Cardiac muscle cell (in vitro differentiated cells and primary cell): ENCODE data around the gene APRT. TPM values are rescaled to one million over a fixed set of nuclear protein-coding genes. Genes with fewer than 3 reads are reported as not detected.

Experiments used
- DNase-seq, 2 donors: peaks; one replicate each; pipeline versions ENCODE4 v3.0.0 to v3.0.0-alpha.2; 2010 to 2017; ENCODE audit warnings: low read depth in 1 of 2, low spot score in 1 of 2
- H3K27ac ChIP-seq: fragments of 200-600 bp; sonication (generic); 2 replicates; pipeline ENCODE4 v1.5.1; 2016
- H3K27me3 ChIP-seq: fragments of 200-600 bp; sonication (generic); 2 replicates; pipeline ENCODE4 v1.6.0; 2016; ENCODE audit warnings: control low read depth
- H3K36me3 ChIP-seq: fragments of 200-600 bp; sonication (generic); 2 replicates; pipeline ENCODE4 v1.5.1; 2016; ENCODE audit warnings: control low read depth
- H3K4me1 ChIP-seq: fragments of 200-600 bp; sonication (generic); 2 replicates; pipeline ENCODE4 v1.8.1; 2017; ENCODE audit warnings: low read depth, mild to moderate bottlenecking, mixed run types
- H3K4me3 ChIP-seq: fragments of 200-600 bp; sonication (generic); 2 replicates; pipeline ENCODE4 v1.5.1; 2016; ENCODE audit warnings: mild to moderate bottlenecking
- H3K9me3 ChIP-seq: fragments of 200-600 bp; sonication (generic); 2 replicates; pipeline ENCODE4 v1.5.1; 2017; ENCODE audit warnings: low read depth, mild to moderate bottlenecking, control low read depth
- CTCF ChIP-seq: IDR thresholded peaks from 2 replicates; pipeline ENCODE4 v1.5.1; 2012; ENCODE audit warnings: low read depth, mild to moderate bottlenecking, low read length
- polyA plus RNA-seq: library from polyadenylated mRNA; unstranded; fragments of >200 nt; fragmentation: Nextera tagmentation; extraction: Ambion mirVana; gene quantifications from 2 replicates; pipeline ENCODE4 v1.2.1, GENCODE V29; 2016
- total RNA-seq: library from RNA; depleted of rRNA; stranded (reverse); fragments of >200 nt; gene quantifications from 2 replicates; pipeline ENCODE4 v1.2.3, GENCODE V29; 2016

The APRT gene
- total and polyA plus RNA-seq, 2 experiments from 2014 or later: 123 to 169 TPM

- TF ChIP-seq CTCF: no peak
- no peak overlapping the region for H3K4me3 ChIP-seq
- no peaks in the 10 kb centered on the region for H3K36me3 ChIP-seq
- no peaks in the 10 kb centered on the region for H3K9me3 ChIP-seq
- no peaks in the 10 kb centered on the region for H3K27me3 ChIP-seq
- H3K4me1 ChIP-seq: peaks cover 77% of the 10 kb centered on the region
- peak overlapping the region; percentile 85 for H3K27ac ChIP-seq
- DNase-seq: peak in 1 of 2 donors; percentile 84
Observed at GRCh38 chr16:88769617-88770460, 41.9 kb downstream of the APRT start.

DNA sequence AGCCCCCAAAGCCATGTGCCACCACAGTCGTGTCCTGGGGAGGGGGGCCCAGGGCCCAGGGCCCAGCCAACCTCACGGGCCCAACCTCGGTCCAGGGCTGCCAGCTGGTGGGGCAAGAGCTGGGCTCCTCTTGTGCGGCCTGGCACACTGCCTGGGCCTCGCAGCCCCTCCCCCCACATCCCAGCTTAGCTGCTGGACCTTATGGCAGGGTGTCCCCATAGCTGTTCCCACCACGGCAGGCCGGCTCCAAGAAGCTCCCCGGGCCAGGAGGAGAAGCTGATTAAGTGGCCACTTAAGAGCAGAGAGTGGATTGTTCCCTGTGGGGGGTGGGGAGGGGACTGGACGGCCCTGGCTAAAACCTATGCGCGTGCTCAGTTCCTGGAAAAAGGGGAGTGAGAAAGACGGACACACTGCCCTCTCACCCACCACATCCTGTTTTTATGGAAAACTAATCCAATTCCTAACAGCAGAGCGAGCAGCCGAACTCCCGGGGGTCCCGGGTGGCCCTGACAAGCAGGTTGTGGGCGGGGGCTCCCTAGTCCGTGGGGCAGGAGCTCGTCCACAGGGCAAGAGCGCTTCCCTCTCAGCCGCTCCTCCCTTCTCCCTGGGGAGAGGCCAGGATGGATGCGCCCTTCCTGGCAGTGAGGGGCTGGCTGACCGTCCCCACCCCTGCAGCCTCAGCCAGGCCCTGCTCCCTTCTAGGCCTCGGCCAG is 43.5 kb downstream of the APRT start:
- peak; percentile 87 to 90 for DNase-seq
- Histone ChIP-seq H3K36me3 (no peaks in the 10 kb centered on the region), H3K27ac (peak overlapping the region; percentile 83), H3K27me3 (no peaks in the 10 kb centered on the region), H3K4me1 (peaks cover 74% of the 10 kb centered on the region), H3K9me3 (no peaks in the 10 kb centered on the region), H3K4me3 (no peak overlapping the region)
- TF ChIP-seq CTCF: no peak

DNA sequence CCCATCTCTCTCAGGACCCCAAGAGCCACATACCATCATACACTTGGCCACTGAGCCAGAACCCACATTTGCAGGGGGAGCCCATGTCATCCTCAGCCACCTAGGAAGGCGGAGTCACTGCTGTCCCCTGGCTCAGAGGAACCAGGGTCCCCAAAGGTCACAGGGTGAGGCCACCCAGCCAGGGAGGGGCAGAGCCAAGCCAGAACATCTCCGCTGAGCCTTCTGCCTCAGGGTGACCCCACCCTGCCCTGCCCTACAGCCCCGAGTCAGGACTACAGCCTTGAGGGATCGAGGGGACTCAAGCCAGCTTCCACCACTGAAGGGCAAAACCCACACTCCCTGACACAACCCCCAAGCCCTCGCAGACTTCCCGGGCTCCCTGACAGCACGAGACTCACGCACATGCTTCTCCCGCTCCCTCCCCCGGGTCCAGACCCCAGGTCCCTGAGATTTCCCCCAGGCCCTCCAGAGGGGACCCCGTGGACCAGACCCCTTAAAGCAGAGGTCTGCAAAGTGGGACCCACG is 44.1 kb downstream of the APRT start:
- H3K36me3 ChIP-seq: no peaks in the 10 kb centered on the region
- H3K4me1 ChIP-seq: peaks cover 73% of the 10 kb centered on the region
- no peak overlapping the region for H3K4me3 ChIP-seq
- H3K9me3 ChIP-seq: no peaks in the 10 kb centered on the region
- no peak for DNase-seq
- TF ChIP-seq CTCF: no peak
- peak overlapping the region; percentile 83 for H3K27ac ChIP-seq
- no peaks in the 10 kb centered on the region for H3K27me3 ChIP-seq

- Histone ChIP-seq H3K27me3 (no peaks in the 10 kb centered on the region), H3K36me3 (no peaks in the 10 kb centered on the region), H3K9me3 (no peaks in the 10 kb centered on the region), H3K27ac (peak overlapping the region; percentile 83), H3K4me1 (peaks cover 68% of the 10 kb centered on the region), H3K4me3 (no peak overlapping the region)
- no peak for DNase-seq
- TF ChIP-seq CTCF: no peak
Observed at GRCh38 chr16:88766975-88767374, 44.8 kb downstream of the APRT start.

DNA sequence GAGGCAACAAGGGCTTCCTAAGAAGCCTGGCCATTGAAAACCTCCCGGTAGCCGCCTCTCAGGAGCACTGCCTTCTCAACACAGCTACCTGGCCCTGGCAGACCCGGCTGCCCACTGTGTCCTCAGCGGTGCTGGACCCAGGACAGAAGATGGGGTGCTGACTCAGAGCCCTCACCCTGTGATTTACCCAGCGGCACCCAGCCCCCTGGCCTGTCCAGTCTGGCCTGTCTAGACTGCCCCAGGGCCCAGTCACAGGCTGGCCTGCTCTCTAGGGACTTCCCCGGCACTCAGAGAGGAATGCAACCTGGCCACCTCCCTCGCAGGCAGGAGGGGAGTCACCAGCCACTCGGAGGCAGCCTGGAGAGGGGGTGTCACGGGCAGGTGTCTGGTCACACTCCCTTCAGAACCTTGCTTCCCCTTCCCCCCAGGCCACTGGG is 46.8 kb downstream of the APRT start:
- Histone ChIP-seq H3K4me1 (peaks cover 60% of the 10 kb centered on the region), H3K9me3 (no peaks in the 10 kb centered on the region), H3K27me3 (no peaks in the 10 kb centered on the region), H3K36me3 (no peaks in the 10 kb centered on the region), H3K4me3 (no peak overlapping the region), H3K27ac (peak overlapping the region; percentile 12)
- no peak for TF ChIP-seq CTCF
- DNase-seq: peak in 1 of 2 donors; percentile 52
